Activated CD4-positive, CD25-positive, alpha-beta regulatory T cell (primary cell): ENCODE results near the gene PODNL1.

ENCODE experiments used
- DNase-seq, 4 experiments: peaks; one replicate each; lab custom pipeline; 2025; lab: John Stamatoyannopoulos, UW

The PODNL1 gene

DNA sequence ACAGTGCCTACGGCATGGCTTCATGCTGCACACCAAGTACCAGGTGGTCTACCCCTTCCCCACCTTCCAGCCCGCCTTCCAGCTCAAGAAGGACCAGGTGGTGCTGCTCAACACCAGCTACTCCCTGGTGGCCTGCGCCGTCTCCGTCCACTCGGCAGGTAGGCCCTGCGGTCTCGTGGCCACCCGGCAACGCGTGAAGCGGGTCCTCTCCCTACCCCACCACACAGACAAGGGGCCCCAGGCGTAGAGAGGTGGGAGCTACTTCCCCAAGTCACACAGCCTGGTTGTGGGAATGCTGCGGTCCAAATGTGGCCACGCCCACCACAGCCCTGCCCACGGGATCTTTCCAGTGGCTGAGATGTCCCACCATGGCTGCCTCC, 18.1 kb upstream of the PODNL1 start:
- no peak for DNase-seq

DNA sequence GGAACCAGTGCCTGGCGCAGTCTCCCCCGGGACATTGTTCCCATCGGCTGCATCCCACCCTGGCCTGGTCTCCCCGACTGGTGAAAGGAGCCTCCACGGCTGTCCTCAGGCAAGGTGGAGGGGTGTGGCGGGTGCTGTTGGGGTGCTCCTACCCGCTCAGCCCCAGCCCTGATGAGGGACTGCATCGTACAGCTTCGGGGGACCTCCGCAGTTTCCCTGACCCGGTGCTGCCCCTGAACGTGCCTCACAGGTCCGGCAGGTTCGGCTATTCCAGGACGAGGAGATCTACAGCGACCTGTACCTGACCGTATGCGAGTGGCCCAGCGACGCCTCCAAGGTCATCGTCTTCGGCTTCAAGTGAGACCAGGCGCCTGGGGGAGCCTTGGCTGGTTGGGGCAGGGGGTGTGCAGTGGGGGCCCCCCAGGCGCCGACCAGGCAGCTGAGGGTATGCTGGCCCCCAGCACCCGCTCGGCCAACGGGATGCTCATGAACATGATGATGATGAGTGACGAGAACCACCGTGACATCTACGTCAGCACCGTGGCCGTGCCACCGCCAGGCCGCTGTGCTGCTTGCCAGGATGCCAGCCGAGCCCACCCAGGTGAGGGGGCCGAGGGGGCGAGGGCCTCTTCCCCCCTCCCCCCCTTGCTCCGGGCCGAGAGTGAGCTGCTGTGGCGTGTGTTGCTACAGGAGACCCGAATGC, 17.6 kb upstream of the PODNL1 start:
- DNase-seq = no peak

DNA sequence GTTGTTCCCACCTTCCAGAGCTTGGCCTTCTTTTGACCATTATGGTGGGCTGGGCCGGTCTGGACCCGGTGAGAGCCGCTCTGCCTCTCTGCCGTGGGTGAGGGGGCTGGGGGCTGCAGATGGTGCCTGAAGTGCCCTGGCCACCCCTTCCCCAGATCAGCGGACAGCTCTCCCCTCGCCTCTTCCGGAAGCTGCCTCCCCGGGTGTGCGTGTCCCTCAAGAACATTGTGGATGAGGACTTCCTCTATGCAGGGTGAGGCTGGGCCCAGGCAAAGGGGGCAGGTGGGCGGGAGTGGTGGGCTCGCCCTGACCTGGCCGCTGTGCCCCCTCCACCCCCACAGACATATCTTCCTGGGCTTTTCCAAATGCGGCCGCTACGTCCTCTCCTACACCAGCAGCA, 16.0 kb upstream of the PODNL1 start:
- DNase-seq = no peak

GRCh38 chr19:13952931-13953531, 14.8 kb upstream of the PODNL1 start:
- no peak for DNase-seq

DNA sequence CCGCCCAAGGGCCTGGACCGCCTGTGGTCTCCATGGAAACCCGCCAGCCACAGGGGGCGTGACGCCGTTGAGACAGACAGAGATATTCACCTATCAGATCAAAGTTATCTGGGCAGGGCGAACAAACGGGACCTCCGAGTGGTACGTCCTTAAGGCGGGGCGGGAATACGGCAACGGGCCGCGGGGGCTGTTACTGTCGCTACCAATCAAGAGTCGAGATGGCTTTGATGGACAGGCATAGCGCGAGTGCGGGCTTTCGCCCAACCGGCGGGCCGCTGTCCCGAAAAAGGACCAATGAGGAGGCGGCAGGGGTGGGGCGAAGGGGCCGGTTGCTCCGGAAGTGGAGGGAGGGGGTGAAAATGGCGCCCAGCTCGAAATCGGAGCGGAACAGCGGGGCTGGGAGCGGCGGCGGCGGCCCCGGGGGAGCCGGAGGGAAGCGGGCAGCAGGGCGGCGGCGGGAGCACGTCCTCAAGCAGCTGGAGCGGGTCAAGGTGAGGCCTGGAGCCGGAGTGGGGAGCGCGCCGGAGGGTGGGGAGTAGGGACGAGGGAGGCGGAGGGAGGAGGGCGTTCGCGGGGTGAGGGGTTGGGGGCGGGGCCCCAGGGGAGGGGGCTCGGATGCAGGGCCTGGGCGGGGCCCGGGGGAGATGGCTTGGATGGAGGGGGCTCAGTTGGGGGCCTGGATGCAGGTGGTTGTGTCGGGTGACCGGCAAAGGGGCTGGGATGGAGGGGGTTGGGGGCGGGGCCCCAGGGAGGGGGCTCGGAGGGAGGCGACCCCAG, 14.1 kb upstream of the PODNL1 start, which contains the start of gene DCAF15:
TSS of gene DCAF15 (plus strand) at position 356 of the 777 bp plus-strand sequence. CDS start at position 360, 4 bp downstream.
- peak; percentile 95 to 98 (median 97) for DNase-seq

- no peak for DNase-seq
Measured at GRCh38 chr19:13951799-13952153, 13.6 kb upstream of the PODNL1 start.

GRCh38 chr19:13951043-13951442, 12.8 kb upstream of the PODNL1 start:
- DNase-seq = no peak

DNA sequence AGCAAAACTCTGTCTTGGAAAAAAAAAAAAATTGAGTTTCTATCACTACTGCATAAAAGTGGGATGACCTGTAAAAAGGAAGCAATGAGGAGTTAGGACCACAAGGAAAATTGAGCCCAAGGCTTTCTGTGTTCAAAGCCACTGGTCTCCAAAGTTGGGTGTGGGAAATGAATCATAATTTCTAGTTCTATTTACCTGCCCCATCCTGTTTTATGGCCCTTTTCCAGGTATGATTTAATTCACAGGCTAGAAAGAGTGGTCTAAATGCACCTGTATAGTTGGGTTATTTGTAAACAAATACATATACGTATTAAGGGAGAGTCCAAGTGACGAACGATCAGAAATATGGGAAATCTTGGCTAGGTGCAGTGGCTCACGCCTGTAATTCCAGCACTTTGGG, 8.2 kb upstream of the PODNL1 start:
- no peak for DNase-seq

GRCh38 chr19:13942023-13942684, 3.9 kb upstream of the PODNL1 start:
- no peak for DNase-seq

DNA sequence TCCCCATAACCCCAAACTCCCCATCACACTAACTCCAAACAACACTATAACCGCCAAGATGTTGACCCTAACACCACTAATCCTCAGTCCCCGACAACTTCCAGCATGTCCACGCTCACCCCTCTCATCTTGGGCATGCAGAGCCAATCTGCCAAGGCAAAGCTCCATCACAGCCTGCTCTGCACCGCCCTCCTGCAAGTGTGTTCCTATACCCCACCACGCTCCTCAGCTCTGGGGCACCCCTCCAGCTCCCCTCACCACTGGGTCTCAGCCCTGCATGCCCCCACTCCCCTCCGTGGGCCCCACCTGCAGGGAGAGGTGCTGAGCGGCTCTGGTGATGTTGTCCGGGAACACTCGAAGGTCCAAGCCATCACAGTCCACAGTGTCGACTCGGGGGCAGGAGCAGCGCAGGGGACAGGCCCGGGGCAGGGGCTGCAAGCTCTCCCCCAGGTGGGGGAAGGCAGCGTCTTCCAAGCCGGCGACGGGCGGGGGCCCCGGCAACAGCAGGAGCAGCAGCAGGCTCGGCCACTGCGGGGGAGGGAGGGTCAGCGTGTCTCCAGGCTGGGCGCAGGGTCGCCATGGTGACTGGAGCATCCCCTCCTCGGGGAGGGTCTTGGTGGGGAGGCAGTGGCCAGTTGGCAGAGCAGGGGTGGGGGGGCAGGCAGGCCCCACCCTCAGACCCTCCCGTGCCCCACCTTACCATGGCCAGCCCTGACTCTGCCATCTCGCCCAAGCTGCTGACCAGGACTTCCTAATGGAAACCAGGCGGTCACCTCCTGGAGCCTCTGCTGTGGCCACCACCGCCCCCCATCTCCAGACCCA, 527 bp downstream of the PODNL1 start:
- no peak for DNase-seq

GRCh38 chr19:13935765-13936510, 2.3 kb downstream of the PODNL1 start:
- DNase-seq = no peak

GRCh38 chr19:13934785-13935109, 3.5 kb downstream of the PODNL1 start:
- no peak for DNase-seq

DNA sequence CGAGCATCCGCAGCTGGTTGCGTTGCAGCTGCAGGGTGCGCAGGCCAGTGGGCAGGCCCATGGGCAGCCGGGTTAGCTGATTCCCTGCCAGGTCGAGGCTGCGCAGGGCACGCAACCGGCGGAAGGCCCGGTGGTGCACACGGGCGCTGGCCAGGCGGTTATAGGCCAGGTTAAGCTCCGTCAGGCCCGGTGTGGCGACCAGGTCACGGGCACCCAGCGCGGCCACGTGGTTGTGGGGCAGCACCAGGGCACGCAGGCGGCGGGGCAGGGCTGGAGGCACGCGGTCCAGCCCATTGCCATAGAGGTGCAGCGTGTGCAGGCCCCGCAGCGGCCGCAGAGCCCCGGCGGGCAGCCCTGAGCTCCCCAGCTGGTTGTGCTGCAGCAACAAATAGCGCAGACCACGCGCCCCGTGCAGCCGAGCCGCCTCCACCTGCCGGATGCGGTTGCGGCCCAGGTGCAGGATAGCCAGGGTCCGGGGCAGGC, 5.3 kb downstream of the PODNL1 start:
- no peak for DNase-seq

GRCh38 chr19:13932149-13932637, 6.0 kb downstream of the PODNL1 start:
- DNase-seq = no peak

DNA sequence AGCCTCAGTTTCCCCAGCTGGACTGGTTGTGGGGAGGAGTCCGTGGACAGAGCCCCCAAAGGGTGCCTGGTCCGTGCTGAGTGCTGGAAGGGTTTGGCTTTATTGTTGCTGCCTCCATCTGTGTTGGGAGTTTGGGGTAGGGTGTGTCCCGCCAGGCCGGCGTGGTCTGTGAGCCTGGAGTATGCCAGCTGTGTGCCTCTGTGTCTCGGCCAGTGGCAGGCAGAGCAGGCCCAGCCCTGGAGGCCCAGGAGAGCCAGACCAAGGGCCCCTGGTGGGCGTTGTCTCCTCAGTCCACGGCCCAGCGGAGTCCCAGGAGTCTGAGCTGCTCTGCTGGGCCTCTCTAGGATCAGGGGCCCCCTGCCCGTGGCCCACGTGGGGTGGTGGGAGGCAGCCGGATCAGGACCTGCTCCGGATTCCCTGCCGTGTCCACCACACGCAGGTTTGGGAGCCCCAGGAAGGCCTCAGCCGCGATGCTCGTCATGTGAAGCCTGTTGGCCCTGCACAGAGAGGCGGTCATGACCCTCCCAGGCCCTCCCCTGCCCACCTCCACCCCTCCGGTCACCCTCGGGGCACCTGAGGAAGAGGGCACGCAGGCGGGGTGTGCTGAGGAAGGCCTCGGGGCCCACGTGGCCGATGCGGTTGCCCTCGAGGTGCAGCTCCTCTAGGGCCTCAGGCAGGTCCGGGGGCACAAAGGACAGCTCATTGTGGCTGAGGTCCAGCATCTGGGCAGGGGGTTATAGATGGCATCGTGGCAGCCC, 6.6 kb downstream of the PODNL1 start:
- DNase-seq = no peak

GRCh38 chr19:13930402-13930801, 7.8 kb downstream of the PODNL1 start:
- no peak for DNase-seq

DNA sequence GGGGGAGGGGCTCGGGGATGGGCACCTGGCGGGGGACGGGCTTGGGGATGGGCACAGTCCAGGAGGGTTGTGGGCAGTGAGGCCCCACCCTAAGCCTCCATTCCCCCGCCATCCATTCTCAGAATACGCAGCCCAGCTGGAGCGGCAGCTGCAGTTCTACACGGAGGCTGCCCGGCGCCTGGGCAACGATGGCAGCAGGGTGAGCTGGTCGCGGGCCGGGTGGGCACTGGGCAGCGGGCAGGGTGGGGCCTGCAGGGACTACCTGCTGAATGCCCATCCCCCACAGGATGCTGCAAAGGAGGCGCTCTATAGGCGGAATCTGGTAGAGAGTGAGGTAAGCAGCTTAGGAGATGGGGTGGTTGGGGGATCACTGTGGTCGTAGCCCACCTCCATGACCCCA, 8.3 kb downstream of the PODNL1 start:
- no peak for DNase-seq

- no peak for DNase-seq
Measured at GRCh38 chr19:13929340-13929739, 8.9 kb downstream of the PODNL1 start.

- DNase-seq = no peak
Measured at GRCh38 chr19:13926715-13927114, 11.5 kb downstream of the PODNL1 start.

GRCh38 chr19:13926010-13926409, 12.2 kb downstream of the PODNL1 start:
- DNase-seq = no peak
